NCI-H524 (cell line): ENCODE data around the gene HDAC9.

Experiments
- DNase-seq, 2 experiments: peaks; one replicate each; lab custom pipeline; 2025; lab: John Stamatoyannopoulos, UW

HDAC9 gene

DNA sequence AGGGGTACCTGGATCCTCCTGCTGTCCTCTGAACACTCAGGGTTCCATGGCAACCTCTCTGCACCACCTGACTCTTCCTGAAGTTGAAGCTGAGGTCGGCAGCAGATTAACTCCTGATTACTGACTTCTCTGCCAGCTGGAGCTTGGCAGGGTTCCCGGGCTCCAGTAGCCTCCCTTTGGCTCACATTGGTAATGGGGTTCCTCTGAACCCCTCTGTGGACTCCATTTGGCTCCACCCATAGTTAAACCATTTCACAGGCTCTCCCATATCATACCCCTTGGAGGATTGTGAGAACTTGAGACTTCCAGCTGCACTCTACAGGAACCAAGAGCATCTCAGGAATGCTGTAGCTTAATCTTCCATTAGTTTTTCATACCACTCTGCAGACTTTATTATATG, 292.5 kb downstream of the HDAC9 start:
- DNase-seq: peak; percentile 60 to 78

DNA sequence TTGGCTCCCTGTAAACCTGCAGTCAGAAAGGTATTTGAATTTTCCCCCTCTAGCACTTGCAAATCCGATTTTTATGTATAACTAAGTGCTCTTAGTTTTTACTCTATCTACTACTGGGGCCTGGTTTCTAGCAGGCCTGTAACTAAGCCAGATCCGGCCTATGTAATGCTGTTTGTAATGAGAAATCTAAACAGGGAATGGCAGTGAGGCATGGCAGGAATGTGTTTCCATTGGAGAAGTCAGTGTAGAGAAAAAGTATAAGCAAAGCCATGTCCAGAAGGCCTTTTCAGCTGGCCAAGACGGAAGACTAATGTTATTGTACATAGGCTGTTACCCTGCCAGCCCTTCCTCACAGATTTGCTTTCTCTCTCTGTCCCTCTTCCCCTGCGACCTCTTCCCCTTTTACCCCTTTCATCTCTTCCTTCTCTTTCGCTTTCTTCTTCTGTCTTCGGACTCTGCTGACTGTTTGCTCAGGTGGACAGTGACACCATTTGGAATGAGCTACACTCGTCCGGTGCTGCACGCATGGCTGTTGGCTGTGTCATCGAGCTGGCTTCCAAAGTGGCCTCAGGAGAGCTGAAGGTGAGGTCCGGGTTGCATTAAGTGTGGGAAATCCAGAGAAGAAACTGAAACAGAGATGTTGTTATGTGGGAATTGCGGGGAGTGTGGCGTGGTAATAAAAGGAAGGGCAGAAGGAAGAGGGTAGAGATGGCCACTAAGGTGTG, 297.5 kb downstream of the HDAC9 start:
- no peak for DNase-seq

DNA sequence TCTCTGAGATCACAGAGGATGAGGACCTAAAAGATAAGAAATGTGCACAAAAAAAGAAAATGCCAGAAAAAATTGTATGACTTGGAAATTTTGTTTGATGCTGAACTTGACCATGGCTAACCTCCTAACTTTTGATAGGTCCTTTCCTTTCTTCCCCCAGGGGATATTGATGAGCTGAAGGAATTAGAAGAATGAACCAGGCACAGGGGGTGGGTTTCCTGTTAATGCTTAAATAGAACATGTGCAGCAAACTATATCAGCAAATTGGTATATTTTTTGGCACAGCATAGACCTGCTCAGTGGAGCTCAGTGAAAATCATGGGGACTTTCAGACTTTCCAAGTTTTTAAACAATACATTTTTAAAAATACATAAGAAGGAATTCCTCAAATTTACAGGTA, 300.7 kb downstream of the HDAC9 start:
- no peak for DNase-seq

DNA sequence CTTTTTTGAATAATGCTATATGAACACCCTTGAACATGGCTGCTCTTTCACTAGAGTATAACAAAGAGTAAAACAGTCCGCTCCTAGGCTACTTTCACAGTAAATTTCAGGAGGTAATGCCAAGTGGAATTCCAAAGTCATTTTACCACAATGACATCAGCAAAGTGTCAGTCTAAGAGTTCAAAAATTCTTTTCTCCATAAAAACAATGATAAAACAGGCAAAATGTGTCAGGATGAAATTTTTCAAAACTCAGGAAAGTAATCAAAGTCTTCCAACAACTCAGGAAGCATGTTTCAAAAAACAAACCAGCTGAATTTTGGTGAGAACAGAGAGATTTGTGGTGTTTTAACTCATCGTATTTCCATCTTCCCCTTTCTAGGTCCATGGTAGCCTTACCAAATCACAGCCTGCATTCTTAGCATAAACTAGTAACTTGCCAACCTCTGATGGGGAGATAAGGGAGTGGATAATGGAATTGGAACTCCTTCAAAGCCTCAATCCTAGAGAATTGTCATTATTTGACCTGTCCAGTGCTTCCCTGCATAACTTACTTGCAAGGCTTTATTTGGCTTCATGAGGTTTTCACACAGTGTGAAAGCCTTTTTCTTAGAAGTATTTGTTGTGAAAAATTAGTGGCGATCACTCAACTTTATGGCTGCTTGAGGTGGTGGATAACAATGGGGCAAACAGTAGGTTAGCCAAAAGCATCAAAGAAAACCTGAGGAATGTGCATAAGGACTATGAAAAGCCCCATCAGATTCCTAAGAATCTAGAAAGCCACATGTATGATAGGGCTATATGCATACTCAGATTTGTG, 302.7 kb downstream of the HDAC9 start:
- no peak for DNase-seq

DNA sequence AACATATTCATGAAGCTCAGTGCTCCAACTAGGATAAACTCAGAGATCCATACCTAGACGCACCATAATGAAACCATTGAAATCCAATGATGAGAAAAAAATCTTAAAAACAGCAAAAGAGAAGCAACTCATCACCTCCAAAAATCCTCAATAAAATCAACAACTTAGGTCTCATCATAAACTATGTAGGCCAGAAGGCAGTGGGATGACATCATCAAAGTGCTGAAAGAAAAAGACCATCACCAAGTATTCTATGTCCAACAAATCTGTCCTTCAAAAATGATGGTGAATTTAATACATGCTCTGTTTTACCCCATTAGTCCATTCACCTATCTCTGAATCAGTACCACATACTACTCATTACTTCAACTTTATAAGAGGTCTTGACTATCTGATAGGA, 304.4 kb downstream of the HDAC9 start:
- DNase-seq: no peak

DNA sequence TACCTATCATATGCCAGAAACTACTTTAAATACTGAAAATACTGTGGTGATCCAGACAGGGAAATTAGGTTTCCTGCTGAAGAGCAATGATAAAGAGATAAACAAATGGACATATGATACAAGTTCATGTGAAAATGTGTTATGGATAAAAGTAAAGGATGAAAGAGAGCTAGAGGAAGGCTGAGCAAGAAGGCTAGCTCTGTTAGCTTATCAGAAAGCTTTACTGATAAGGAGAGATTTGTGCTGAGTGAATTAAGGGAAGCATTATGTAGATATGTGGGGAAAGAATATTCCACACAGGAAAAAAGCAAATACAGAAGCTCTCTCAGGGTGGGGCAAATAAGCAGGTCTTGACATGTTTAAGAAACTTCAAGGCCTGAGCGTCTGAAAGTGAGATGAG, 308.4 kb downstream of the HDAC9 start:
- no peak for DNase-seq

DNA sequence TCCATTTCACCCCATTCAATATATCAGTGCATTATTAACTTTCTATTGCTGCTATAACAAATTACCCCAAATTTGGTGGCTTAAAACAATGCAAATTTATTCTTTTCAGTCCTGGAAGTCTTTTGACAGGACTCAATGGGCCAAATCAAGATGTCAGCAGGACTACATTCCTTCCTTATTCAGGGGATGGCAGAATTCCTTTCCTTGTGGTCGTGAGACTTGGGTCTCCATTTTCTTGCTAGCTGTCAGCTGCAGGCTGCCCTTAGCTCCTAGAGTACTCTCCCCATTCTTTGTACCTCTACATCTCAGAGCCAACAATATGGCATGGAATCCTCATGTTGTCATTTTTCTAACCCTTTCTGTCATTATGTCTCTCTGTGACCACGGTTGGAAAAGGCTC, 310.6 kb downstream of the HDAC9 start:
- no peak for DNase-seq

DNA sequence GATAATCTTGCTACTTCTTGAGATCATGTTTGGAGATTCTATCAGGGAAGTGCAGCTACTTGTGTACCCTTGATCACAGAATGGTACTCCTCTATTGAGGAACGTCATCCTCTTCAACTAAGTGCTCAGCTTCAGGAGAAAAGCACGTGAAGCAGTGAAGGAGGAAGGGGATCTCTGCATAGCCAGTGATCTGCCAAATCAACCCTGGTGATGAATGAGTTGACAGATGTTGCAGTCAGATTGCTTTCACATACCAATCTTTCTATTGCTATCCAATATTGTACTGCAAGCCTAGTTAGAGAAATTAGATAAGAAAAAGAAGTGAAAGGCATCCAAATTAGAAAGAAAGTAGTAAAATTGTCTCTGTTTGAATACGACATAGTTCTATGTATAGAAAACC, 312.5 kb downstream of the HDAC9 start:
- peak; percentile 4 to 55 for DNase-seq

DNA sequence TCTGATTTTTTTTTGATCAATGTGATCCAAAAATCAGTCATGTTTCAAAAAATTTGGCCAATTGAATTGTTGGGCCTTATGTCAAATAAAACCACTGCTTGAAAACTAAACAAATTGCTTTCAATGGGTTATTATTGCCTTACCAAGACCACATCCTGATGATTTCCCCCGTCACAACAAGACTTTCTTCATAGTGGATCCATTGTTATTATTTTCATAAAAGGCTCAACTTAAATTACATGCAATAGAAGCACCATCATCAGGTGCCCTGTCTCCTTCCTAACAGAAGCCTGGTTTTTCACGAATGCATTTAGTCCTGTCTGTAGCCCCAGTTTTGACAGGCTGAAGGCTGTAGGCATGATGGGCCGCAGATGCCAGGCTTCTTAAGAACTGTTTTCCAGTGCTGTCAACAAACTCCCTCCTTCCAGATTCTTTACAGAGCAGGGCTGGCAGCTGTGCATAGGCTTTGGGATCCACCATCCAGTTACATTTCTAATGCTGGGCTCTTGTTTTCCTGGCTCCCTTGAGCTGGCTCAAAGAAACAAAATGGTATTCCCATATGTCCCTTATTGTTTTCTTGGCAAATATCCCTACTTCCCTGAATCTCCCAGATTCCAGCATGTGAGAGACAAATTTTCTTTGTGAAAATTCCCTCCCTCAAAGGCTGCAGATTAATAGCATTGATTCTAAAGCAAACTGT, 319.9 kb downstream of the HDAC9 start:
- DNase-seq: no peak

DNA sequence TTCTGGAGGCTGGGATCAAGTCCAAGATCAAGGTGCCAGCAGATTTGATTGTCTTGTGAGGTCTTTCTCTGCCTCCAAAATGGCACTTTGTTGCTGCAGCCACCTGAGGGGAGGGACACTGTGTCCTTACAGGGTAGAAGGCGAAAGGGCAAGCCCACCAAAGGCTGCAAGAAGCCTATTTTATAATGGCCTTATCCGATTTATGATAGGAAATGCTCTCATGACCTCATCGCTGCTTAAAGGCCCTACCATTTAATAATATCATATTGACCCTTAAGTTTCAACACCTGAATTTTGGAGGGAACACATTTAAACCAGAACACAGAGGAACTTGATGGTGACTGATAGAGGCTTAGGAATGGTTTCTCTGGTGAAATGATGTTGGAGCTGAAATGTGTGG, 325.4 kb downstream of the HDAC9 start:
- DNase-seq: no peak

DNA sequence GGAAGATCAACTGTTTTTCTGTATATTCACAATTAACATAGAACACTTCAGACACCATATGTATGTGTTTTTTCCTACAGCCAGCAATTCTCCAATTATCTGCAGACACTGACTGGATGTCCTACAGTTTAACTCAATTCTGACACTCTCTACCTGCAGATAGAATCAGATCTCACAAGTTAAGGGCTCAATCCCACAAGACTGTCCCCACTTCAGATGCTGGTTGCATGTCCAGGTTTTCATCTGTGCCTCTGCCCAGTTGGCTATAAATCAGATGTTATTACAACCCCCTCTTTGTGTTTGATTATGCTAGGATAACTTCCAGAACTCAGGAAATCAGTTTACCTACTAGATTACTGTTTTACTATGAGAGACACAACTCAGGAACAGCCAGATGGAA, 326.0 kb downstream of the HDAC9 start:
- DNase-seq: no peak

DNA sequence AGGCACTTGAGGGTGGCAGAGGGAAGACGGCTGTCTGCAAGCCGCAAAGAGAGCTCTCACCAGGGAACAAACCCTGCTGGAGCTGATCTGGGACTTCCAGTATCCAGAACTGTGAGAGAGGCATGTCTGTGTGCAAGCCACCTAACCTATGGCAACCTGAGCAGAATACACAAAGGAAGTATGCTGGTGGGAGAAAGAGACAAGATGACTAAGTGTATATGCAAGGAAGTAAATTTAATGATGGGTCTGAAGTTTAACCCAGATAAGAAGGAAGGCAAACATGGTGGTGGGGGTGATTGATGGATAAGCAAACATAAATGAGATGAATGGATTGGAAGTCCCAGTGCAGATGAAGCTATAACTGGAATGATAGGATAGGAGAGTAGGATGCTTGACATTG, 328.6 kb downstream of the HDAC9 start:
- DNase-seq: no peak

DNA sequence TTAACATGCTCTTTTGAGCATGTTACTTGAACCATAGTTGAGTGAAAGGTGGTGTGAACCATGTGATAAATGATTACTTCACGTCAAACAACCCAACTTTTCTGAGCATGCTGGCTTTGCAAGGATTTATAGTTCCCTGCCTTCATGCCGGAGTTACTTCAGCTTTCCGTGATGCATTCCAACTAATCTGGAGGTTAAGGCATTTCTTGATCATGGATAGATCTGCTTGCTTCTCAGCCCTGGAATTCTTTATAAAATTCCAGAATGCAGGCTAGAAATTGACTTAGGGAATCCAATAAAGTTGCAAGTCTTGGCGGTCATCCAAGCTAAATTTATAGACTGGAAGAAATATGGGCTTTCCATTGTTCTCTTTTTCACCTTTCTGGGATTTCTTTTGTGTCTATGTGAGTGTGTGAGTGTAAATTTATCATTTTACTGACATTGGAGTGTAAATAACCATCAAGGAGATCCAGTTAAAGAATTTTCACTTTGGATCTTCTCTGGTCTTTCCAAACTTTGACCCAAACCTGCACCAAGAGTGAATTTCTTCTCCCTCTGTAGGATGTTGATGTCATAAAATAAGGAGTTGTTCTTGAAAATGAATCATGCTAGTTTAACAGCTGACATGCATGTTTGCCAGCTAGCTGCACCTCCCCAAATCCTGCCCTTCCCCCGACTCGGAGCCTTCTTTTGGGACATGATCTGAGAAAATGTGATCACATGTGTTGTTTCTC, 332.9 kb downstream of the HDAC9 start:
- DNase-seq: no peak

DNA sequence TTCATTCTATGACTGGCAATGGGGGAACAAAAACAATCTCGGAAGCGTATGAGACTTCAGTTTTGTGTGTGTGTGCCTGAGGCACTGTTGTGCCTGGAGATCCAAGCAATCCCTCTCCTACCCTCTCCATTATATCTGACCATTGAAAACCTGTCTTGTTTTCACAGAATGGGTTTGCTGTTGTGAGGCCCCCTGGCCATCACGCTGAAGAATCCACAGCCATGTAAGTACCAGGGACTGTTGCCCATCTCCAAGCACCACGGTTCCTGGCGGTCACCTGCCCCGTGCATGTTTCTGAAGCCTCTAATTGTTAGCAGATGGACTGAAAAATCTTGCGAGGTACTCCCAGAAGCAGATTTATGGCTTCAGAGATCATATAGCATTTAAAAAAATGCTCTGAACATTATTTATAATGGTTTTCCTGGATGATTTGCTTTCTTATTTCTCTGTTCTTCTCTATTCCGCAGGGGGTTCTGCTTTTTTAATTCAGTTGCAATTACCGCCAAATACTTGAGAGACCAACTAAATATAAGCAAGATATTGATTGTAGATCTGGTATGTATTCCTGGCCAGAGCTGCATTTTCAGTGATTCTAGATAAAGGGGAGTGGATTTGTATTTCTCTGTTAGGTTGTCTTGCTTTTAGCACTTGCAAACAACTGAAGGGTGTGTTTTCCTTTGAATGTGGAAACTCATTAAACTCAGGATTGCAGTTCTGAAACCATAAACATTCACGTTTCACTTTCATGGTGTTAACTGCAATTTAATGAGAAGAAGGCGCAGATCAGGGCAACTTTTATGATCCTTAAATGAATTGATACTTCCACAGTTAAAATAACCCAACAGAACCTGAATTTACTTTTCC, 333.7 kb downstream of the HDAC9 start:
- DNase-seq: no peak

DNA sequence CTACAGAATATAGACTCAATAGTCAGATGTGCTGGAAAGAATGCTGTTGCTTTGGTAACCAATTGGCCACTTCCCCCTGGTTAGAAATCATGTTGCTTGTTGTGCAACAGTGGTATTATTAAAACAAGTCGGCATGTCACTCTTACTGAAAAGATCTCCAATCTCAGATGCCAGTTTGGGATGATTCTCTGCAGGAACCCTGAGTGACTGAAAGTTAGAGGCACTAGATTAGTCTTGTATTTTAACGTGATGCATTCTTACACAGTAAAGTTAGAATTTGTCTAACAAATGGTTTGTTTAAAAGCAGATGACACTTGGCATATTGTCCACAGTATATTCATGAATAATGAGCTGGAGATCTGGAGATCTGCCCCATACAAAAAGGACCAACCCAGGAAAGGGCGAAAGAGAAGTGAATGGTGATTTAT, 334.3 kb downstream of the HDAC9 start:
- DNase-seq: no peak

DNA sequence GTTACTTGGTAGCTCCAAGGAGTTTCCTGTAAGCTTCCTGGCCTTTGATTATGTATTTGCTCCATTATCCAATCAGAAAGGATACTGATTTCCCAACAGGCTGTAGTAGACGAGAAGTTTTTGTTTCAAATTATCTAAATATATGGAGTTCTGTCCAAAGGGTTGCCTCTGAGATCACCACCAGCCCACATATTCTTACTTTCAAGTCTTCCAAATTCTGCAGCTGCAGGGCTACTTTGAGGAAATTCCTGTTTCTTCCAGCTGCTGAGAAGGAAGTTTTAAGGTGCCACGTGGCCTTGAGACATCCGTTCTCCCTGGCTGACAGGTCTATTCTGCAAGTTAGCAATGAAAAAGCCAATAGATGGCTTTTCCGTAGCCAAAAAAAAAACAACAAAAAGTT, 335.9 kb downstream of the HDAC9 start:
- DNase-seq: no peak

DNA sequence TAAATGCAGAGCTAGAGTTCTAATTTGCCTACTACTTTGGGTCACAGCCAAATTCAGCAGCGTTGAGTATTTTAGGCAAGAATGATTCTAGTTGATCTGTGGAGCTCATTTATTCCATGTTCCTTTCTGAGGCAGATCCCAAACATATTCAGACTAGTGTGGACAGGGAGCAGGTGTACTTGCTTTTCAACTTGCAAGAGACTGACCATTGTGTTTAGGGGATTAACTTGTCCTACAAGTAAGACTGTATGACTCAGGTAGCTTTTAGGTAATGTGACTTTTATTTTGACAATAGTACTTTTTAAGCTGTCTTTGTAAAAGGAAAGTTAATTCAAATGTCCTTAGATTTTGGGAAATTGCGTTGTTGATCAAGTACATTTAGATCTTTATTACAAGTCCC, 336.4 kb downstream of the HDAC9 start:
- no peak for DNase-seq

DNA sequence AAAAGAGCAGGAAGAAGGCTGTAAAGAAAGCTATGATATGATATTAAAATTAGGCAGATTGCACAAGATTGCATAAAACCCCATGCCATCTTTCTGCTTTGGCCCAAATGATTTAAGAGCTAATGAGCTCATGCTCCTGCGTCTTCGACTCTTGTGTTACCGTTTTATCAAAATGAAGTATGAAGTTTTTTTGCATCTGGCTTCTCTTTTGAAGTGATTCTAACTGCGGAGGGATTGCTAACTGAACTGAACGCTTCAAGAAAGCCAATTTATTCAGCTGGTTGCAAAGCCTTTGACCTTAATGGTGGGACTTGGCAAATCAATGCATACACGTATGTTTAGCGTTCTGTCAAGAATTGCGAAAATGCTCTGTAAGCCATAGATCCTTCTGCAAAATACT, 339.0 kb downstream of the HDAC9 start:
- no peak for DNase-seq

DNA sequence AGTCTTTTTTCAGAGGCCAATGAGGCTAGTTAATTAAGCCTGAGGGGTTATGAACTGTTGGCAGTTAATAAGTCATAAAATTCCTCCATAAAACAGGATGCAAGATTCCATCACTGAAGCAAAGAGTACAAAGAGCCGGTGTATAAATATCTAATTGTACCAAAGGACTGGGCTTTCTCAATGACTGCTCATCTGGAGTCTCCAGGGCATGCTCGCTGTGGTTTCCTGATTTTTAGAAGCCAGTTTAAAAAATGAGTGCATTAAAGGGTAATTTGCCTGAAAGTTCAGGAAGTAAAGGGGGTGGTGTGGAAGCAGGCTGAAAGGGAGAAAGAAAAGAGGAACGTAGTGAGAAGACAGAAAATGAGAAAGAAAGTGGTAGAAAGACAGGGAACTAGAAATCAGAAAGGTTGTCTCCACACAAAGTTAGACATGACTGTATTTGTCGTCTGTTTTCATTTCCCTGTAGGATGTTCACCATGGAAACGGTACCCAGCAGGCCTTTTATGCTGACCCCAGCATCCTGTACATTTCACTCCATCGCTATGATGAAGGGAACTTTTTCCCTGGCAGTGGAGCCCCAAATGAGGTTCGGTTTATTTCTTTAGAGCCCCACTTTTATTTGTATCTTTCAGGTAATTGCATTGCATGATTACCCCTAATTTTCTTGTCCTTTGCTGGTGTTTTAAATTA, 339.6 kb downstream of the HDAC9 start:
- no peak for DNase-seq

DNA sequence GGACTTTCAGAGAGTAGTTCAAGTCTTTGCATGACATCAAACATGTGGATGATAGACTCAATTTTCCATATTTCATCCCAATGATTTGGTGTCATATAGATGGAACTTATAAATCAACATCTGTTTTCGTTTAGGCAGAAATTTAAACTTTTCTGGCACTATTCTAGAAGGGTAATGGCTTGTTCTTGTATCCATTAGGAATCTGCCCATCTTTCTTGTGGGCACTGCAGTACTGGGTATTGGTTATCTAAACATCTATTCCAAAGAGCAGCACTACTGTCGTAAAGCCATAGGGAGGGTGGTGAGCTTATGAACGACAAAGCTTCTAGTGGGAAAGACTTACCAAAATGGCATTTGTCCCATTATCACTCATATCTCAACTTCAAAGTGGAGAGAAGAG, 348.4 kb downstream of the HDAC9 start:
- DNase-seq: no peak

DNA sequence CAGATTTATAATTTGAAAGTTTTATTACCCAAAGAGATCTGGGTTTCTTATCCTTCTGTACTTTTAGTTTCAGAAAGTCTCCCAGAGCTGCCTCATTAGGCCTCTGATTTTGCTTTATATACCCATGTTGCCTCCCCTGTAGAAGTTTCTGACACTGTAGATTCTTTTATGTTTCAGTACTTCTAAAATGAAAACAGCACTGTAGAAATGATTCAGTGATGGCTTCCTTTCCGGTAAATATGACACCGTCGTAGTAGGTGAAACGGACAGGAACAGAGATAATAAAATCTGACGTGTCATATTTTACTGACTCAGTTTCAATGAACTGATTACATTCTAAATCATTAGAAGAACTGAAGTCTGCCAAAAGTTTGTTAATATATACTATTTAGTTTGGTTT, 349.2 kb downstream of the HDAC9 start:
- DNase-seq: no peak
